NCI-H446 (cell line): ENCODE measurements around the gene FLNB.
A peak's percentile ranks its signal among the peaks of the same experiment; 100 is the strongest.

Experiments
- DNase-seq, 2 experiments: peaks; one replicate each; lab custom pipeline; 2025; lab: John Stamatoyannopoulos, UW

The FLNB gene

GRCh38 chr3:58164199-58164879 lies 156.1 kb downstream of the FLNB start:
- DNase-seq = peak; percentile 40 to 68

GRCh38 chr3:58164906-58165821 lies 156.9 kb downstream of the FLNB start:
- no peak for DNase-seq

GRCh38 chr3:58167431-58168351 lies 159.5 kb downstream of the FLNB start:
- no peak for DNase-seq

- no peak for DNase-seq
Observed at GRCh38 chr3:58168498-58168897, 160.3 kb downstream of the FLNB start.

DNA sequence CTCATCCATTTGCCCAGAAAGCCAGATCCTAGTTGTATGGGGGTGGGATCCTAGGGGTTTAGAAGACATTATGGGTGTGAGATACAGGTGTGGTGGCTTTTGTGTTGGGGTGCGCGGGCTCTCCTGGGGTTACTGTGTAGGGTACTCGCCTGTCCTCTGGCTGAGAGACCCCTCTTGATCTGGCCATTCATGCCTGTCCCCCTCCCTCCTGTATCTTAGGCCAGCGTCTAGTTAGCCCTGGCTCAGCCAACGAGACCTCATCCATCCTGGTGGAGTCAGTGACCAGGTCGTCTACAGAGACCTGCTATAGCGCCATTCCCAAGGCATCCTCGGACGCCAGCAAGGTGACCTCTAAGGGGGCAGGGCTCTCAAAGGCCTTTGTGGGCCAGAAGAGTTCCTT lies 161.1 kb downstream of the FLNB start:
- no peak for DNase-seq

- DNase-seq = no peak
Observed at GRCh38 chr3:58170376-58170775, 162.2 kb downstream of the FLNB start.

DNA sequence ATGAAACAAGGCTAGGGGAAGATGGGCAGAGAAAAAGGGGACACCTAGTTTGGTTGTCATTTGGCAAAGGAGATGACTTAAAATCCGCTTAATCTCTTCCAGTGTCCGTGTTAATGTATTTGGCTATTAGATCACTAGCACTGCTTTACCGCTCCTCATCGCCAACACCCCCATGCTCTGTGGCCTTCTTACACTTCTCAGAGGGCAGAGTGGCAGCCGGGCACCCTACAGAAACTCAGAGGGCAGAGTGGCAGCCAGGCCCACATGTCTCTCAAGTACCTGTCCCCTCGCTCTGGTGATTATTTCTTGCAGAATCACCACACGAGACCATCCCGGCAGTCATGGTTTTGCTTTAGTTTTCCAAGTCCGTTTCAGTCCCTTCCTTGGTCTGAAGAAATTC lies 162.9 kb downstream of the FLNB start:
- no peak for DNase-seq

- DNase-seq = no peak
Observed at GRCh38 chr3:58173029-58173668, 164.9 kb downstream of the FLNB start.

DNA sequence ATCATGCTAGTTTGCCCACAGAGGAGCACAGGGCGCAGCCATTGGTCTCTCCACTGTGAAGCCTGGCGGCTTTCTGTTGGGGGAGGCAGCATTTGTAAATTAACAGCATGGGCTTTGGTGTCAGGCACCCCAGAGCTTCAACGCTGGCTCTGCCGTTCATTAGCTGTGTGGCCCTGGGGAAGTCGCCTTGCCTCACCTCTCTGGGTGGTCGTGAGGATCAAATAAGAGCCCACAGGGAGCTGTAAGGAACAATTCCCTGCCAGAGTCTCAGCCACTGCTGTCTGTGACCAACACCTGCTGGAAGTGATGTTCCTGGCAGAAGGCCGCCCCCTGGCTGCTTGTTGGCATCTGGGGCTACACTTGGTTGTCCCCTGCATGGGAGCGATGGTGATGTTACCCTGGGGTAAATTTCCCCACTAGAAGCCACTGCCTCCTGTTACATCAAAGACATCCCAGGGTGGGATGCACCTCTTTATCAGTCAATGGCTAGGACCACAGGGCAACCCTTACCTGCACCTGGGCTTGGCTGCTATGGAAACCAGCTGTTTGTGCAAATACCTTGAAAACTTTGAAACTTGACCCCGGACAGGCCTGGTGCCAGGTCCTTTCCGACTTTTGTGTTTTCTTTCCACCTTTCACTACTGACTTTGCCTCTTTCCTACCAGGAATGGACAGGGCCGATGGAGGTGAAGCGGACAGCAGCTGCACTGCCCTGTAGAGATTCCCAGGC lies 165.6 kb downstream of the FLNB start:
- DNase-seq = peak in 1 of 2 experiments; percentile 3

DNA sequence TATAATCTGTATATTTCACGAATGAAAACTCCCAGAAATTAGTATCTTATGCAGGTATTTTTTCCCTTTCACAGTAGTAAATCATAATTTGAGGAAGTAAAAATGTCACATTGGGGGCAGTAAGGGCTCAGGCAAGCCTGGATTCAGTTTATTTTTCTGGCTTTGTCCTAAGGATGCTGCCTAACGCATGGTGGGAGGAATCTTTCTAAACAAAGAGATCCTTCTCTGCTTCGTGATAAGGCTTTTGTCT lies 166.9 kb downstream of the FLNB start:
- DNase-seq = no peak

GRCh38 chr3:58175437-58176184 lies 167.4 kb downstream of the FLNB start:
- DNase-seq = no peak

- DNase-seq = no peak
Observed at GRCh38 chr3:58176185-58176530, 167.9 kb downstream of the FLNB start.

DNA sequence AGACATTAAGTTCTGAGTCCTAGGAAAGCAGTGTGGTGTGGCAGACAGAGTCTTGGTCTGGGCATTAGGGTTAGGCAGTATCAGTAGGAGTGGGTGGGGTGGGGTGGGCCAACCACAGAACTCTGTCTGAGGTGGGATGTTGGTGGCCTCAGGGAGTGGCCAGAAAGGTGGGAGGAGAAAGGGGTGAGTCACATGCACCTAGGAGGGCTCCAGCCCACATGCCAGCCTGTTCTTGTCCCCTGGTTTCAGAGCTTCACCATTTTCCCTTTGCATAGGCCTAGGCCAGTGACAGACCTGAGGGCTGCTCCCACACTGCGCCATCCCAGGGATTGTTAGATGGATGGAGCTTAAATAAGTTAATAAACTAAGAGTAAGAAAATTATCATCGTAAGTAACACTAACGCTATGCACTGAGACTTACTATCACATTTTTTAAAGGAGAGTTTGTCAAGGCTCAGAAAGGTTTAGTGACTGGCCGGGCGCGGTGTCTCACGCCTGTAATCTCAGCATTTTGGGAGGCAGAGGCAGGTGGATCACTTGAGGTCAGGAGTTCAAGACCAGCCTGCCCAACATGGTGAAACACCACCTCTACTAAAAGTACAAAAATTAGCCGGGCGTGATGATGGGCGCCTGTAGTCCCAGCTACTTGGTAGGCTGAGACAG lies 168.7 kb downstream of the FLNB start:
- DNase-seq = no peak

- peak in 1 of 2 experiments; percentile 30 for DNase-seq
Observed at GRCh38 chr3:58177747-58178527, 169.7 kb downstream of the FLNB start.

GRCh38 chr3:58178528-58179234 lies 170.5 kb downstream of the FLNB start:
- DNase-seq = no peak

DNA sequence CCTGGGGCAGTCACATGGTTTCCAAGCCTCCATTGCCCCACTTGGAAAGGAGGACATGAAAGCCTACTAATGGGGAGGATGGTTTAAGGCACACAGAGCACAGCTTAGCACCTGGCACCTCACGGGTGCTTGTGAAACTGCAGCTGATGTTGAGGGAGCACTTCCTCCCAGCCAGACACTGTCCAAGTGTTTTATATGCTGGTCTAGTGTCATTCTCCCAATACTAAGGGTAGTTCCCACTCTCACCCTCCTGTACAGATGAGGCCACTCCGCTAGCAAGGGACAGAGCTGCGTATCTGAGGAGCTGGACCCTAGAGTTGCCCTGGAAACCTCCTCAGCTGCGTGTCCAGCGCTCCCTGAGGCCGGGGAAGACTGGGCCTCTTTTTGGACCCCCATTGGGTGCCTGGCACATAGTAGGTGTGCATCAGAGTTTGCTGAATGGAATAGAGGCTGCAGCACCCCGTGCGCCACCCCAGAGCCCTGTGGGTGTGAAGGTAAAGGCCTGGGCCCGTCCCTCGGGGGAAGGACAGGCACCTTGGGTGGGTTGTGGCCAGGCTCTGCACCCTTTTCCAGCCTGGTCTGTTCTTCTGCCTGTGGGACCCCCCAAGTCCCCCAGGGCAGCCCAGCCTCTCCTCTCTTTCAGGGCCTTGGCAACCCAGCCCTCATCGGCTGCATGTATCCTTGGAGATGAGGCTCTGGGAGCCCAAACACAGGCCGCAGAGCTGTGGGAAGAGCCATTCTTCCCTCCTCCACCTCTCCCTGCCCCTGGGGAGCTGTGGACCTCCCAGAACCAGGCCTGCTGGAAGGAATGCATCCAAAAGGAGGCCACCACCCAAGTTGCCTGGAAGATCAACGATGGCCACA lies 171.2 kb downstream of the FLNB start:
- DNase-seq = no peak

DNA sequence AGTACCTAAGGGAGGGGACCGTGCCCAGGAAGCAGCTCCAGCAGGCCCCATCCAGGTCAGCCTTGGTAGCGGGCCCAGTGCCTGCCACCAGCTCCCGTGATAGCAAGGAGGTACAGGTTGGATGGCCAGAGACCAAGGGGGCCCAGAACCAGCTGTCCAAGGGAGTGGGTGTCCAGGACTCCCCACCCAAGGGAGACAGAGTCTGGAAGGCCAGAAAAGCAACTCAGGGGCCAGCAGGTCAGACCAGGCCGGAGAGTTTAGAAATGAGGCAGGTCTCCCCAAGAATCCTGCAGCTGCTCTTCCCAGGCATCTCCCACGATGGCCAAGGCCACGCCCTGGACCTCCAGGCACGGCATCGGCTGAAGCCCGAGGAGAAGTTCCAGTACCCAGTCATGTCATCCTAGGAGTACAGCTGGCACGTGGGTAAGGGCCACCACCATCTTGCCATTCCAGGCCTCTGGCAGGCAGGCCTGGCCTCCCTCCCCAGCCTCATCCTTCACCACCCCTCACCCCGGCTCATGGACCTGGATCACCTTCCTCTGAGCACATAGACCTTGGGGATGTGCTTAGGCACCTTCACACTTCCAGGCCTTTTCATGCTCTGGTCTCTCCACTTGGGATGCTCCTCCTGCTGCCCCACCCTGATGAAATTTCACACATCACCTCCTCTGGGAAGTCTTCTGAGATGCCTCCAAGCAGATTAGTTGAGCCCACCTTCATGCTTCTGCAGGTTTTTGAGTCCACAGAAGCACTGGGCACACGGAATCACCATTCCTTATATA lies 172.1 kb downstream of the FLNB start:
- no peak for DNase-seq
